Keratinocyte (primary cell): ENCODE data around the gene SLC9A8. TPM values are rescaled to one million over a fixed set of nuclear protein-coding genes. Genes with fewer than 3 reads are reported as not detected.
"Not testable (repeated sequence)": the region's sequence is repeated elsewhere in the genome, so short reads cannot be mapped to it uniquely, and the experiment has no call there.

Experiments used
- DNase-seq: peaks from one replicate; pipeline ENCODE4 v3.0.0-alpha.2; 2011; ENCODE audit warnings: low read depth, missing footprints, low spot score
- FAIRE-seq: peaks from 2 replicates; lab custom pipeline; 2011; peaks lifted over from hg19 to GRCh38; lab: Jason Lieb, UNC
- H2AFZ ChIP-seq: 2 replicates; pipeline ENCODE4 v1.6.0; 2012; ENCODE audit warnings: low read length, control low read depth, inconsistent platforms; ENCODE audit not compliant: control insufficient read depth
- H3K27ac ChIP-seq: 2 replicates; pipeline ENCODE4 v1.5.1; 2011; ENCODE audit warnings: low read length; ENCODE audit not compliant: control insufficient read depth, insufficient read depth
- H3K27me3 ChIP-seq: 3 replicates; pipeline ENCODE4 v1.6.0; 2011; ENCODE audit warnings: low read length; ENCODE audit not compliant: control insufficient read depth, insufficient read depth; ENCODE audit errors: extremely low read depth
- H3K36me3 ChIP-seq, 2 experiments: 2 replicates in 1 of 2; 3 replicates in 1 of 2; pipeline ENCODE4 v1.5.1; 2011; ENCODE audit warnings: low read length in 2 of 2, mild to moderate bottlenecking in 1 of 2; ENCODE audit not compliant: control insufficient read depth in 2 of 2, insufficient read depth in 2 of 2; ENCODE audit errors: extremely low read depth in 1 of 2
- H3K4me1 ChIP-seq: 3 replicates; pipeline ENCODE4 v1.5.1; 2011; ENCODE audit warnings: low read length; ENCODE audit not compliant: control insufficient read depth, insufficient read depth; ENCODE audit errors: extremely low read depth
- H3K4me2 ChIP-seq: 3 replicates; pipeline ENCODE4 v1.6.0; 2011; ENCODE audit warnings: low read depth, low read length; ENCODE audit not compliant: control insufficient read depth, insufficient read depth; ENCODE audit errors: extremely low read depth
- H3K4me3 ChIP-seq, 3 experiments: fragments of 200-600 bp in 1 of 3; sonication (generic) in 1 of 3; 2 replicates in 2 of 3; 3 replicates in 1 of 3; pipeline ENCODE4 v1.5.1; 2011 to 2016; ENCODE audit warnings: low read length in 3 of 3, mild to moderate bottlenecking in 3 of 3, control low read depth in 2 of 3, inconsistent platforms in 1 of 3, low read depth in 1 of 3, mixed read lengths in 1 of 3, mixed run types in 1 of 3, moderate library complexity in 1 of 3; ENCODE audit not compliant: control insufficient read depth in 2 of 3, insufficient read depth in 2 of 3; ENCODE audit errors: extremely low read depth in 1 of 3
- H3K79me2 ChIP-seq: 2 replicates; pipeline ENCODE4 v1.6.0; 2012; ENCODE audit warnings: low read length; ENCODE audit not compliant: control insufficient read depth, insufficient read depth
- H3K9ac ChIP-seq: 3 replicates; pipeline ENCODE4 v1.6.0; 2011; ENCODE audit warnings: low read length; ENCODE audit not compliant: control insufficient read depth, insufficient read depth; ENCODE audit errors: extremely low read depth
- H3K9me1 ChIP-seq: 3 replicates; pipeline ENCODE4 v1.6.0; 2011; ENCODE audit warnings: low read length; ENCODE audit not compliant: control insufficient read depth, insufficient read depth; ENCODE audit errors: extremely low read depth
- H3K9me3 ChIP-seq: 2 replicates; pipeline ENCODE4 v1.5.1; 2012; ENCODE audit warnings: low read depth, low read length; ENCODE audit not compliant: control insufficient read depth
- H4K20me1 ChIP-seq: 3 replicates; pipeline ENCODE4 v1.6.0; 2011; ENCODE audit warnings: low read length; ENCODE audit not compliant: control insufficient read depth, insufficient read depth; ENCODE audit errors: extremely low read depth
- EZH2 ChIP-seq: IDR thresholded peaks from one replicate; pipeline ENCODE4 v1.6.1; 2012; ENCODE audit warnings: inconsistent platforms, mild to moderate bottlenecking, low read length, moderate library complexity
- dilution Hi-C: fragments of 300-500 bp; cut with MboI; formaldehyde crosslinking; loops from one replicate; pipeline ENCODE4 v1.7.0; 2020; ENCODE audit warnings: low sequenced_read_pairs; ENCODE audit not compliant: extremely low pct_ligation_motif_present
- polyA plus RNA-seq, 5 experiments: library from polyadenylated mRNA; depleted of rRNA in 3 of 5; stranded (reverse) in 3 of 5; stranded (forward) in 1 of 5; unstranded in 1 of 5; fragments of >200 nt; gene quantifications; 1 replicate in 1 of 5; 2 replicates in 3 of 5; 3 replicates in 1 of 5; pipeline versions ENCODE4 v1.2.1 to v1.2.3, GENCODE V29; 2011 to 2012; ENCODE audit warnings: missing spikeins in 2 of 5, low read depth in 1 of 5, low replicate concordance in 1 of 5
- TF ChIP-seq, protein P1 (sequence below), 3 experiments: IDR thresholded peaks in 1 of 3; conservative IDR thresholded peaks in 1 of 3; optimal IDR thresholded peaks in 1 of 3; 2 replicates in 2 of 3; 3 replicates in 1 of 3; pipeline versions ENCODE3 to v1.5.1; 2011; ENCODE audit warnings: low read length in 3 of 3, mild to moderate bottlenecking in 3 of 3, moderate library complexity in 2 of 3, control low read depth in 1 of 3, inconsistent platforms in 1 of 3; ENCODE audit not compliant: insufficient read depth in 2 of 3; ENCODE audit errors: extremely low read depth in 1 of 3

Gene SLC9A8
- polyA plus RNA-seq, 1 donor (not counting 4 experiments of a cell fraction or from before 2014, with no cell fraction given), result 1.9 TPM

DNA sequence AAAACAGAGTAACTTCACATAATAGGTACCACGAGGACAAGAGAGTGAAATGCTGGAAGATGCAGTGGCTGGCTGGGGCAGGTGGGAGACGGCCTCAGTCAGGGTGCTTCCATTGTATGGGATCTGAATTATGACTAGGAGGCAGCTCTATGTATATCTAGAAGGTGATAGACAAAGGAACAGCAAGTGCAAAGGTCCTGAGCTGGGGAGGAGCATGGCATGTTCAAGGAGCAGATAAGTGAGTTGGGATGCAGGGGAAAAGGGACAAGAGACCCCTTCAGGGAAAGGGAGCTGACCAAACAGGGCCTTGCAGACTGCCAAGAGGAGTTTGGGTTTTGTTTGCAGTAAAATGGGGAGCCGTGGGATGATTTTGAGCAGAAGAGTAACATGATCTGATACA, 8.3 kb upstream of the SLC9A8 start:
- DNase-seq, result no peak
- no peaks in the 10 kb centered on the region for H3K36me3 ChIP-seq
- H3K79me2 ChIP-seq, result no peaks in the 10 kb centered on the region
- no peak overlapping the region for H3K4me3 ChIP-seq
- FAIRE-seq, result no peak
- H3K4me2 ChIP-seq, result no peak overlapping the region
- no peak overlapping the region for H3K27ac ChIP-seq
- H4K20me1 ChIP-seq, result no peaks in the 10 kb centered on the region
- no peak overlapping the region for H3K9ac ChIP-seq
- no peaks in the 10 kb centered on the region for H3K9me1 ChIP-seq
- H3K27me3 ChIP-seq, result no peaks in the 10 kb centered on the region
- no peaks in the 10 kb centered on the region for H3K9me3 ChIP-seq
- TF ChIP-seq, protein P1, sequence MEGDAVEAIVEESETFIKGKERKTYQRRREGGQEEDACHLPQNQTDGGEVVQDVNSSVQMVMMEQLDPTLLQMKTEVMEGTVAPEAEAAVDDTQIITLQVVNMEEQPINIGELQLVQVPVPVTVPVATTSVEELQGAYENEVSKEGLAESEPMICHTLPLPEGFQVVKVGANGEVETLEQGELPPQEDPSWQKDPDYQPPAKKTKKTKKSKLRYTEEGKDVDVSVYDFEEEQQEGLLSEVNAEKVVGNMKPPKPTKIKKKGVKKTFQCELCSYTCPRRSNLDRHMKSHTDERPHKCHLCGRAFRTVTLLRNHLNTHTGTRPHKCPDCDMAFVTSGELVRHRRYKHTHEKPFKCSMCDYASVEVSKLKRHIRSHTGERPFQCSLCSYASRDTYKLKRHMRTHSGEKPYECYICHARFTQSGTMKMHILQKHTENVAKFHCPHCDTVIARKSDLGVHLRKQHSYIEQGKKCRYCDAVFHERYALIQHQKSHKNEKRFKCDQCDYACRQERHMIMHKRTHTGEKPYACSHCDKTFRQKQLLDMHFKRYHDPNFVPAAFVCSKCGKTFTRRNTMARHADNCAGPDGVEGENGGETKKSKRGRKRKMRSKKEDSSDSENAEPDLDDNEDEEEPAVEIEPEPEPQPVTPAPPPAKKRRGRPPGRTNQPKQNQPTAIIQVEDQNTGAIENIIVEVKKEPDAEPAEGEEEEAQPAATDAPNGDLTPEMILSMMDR (optimal IDR thresholded peaks at IDR 0.05 in 1 of 3, IDR thresholded peaks at IDR 0.05 in 1 of 3, conservative IDR thresholded peaks at IDR 0.05 in 1 of 3; ENCODE audit: extremely low read depth in 1 of 3, insufficient read depth in 2 of 3, low read length in 3 of 3), result no peak
- no peak for TF ChIP-seq EZH2
- no peak overlapping the region for H2AFZ ChIP-seq
- H3K4me1 ChIP-seq, result no peaks in the 10 kb centered on the region
- dilution Hi-C loops, result no loop called here

- H3K9me3 ChIP-seq, H3K4me3 ChIP-seq, H2AFZ ChIP-seq, FAIRE-seq, H3K27ac ChIP-seq, H3K36me3 ChIP-seq, H3K4me2 ChIP-seq, DNase-seq, H3K79me2 ChIP-seq, H3K27me3 ChIP-seq, H3K4me1 ChIP-seq, H3K9me1 ChIP-seq, dilution Hi-C loops, H4K20me1 ChIP-seq, H3K9ac ChIP-seq: not testable (repeated sequence)
Measured at GRCh38 chr20:49805224-49805876, 7.3 kb upstream of the SLC9A8 start.

DNA sequence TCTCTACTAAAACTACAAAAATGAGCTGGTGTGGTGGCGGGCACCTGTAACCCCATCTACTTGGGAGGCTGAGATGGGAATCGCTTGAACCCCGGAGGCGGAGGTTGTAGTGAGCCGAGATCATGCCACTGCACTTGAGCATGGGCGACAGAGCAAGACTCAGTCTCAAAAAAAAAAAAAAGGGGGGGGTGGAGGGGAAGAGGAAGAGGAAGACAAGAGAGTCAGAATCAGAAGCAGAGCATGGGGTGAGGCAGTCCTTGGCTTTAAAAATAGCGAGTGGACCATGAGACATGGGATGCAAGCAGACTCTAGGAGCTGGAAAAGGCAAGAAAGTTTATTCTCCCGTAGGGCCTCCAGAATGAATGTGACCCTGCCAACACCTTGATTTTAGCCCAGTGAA, 3.9 kb upstream of the SLC9A8 start:
- no peak for TF ChIP-seq EZH2
- TF ChIP-seq, protein P1 (optimal IDR thresholded peaks at IDR 0.05 in 1 of 3, IDR thresholded peaks at IDR 0.05 in 1 of 3, conservative IDR thresholded peaks at IDR 0.05 in 1 of 3; ENCODE audit: extremely low read depth in 1 of 3, insufficient read depth in 2 of 3, low read length in 3 of 3), result no peak
- peaks cover 2% of the 10 kb centered on the region for H3K79me2 ChIP-seq

More for the DNA sequence above, 3.9 kb upstream of the SLC9A8 start:
- Histone ChIP-seq H3K36me3 (no peaks in the 10 kb centered on the region), H3K4me1 (peaks cover 8% of the 10 kb centered on the region), H3K9me1 (no peaks in the 10 kb centered on the region), H3K9ac (no peak overlapping the region), H3K4me3 (no peak overlapping the region), H3K27me3 (no peaks in the 10 kb centered on the region), H2AFZ (no peak overlapping the region), H3K27ac (no peak overlapping the region), H4K20me1 (no peaks in the 10 kb centered on the region), H3K4me2 (no peak overlapping the region), H3K9me3 (no peaks in the 10 kb centered on the region)
- dilution Hi-C loops, result no loop called here
- no peak for DNase-seq
- no peak for FAIRE-seq
